HEK293T (cell line): ENCODE data around the gene SIT1.

Source experiments
- FOXM1 ChIP-seq: fragments of 450-650 bp; IDR thresholded peaks from 2 replicates; pipeline ENCODE4 v1.6.1; 2017; ENCODE audit warnings: mild to moderate bottlenecking, borderline replicate concordance
- SP1 ChIP-seq: fragments of 450-650 bp; IDR thresholded peaks from 2 replicates; pipeline ENCODE4 v1.6.1; 2017
- ZNF384 ChIP-seq: fragments of 450-650 bp; IDR thresholded peaks from 2 replicates; pipeline ENCODE4 v1.6.1; 2016

GRCh38 chr9:35612843-35613242, 37.9 kb downstream of the SIT1 start:
- no peak for TF ChIP-seq ZNF384
- no peak for TF ChIP-seq SP1
- TF ChIP-seq FOXM1: no peak
